Coronary artery (tissue), 2 donors: ENCODE data around the gene INPP5D.
A peak's percentile ranks its signal among the peaks of the same experiment; 100 is the strongest.

Experiments used
- DNase-seq: peaks from one replicate; pipeline ENCODE4 v3.0.0-alpha.2; 2017; ENCODE audit warnings: low spot score
- H3K27ac ChIP-seq, 2 donors: fragments of 200-600 bp; sonication (generic); one replicate each; pipeline ENCODE4 v1.5.1; 2016 to 2019
- H3K4me3 ChIP-seq: fragments of 200-600 bp; sonication (generic); 2 replicates; pipeline ENCODE4 v1.5.1; 2016; ENCODE audit warnings: mild to moderate bottlenecking, moderate library complexity
- CTCF ChIP-seq: fragments of 200-600 bp; sonication (generic); IDR thresholded peaks from one replicate; pipeline ENCODE4 v1.5.1; 2019; ENCODE audit warnings: antibody characterized with exemption

The INPP5D gene

GRCh38 chr2:233065954-233066470 is 5.9 kb downstream of the INPP5D start:
- H3K27ac ChIP-seq: no peak overlapping the region
- DNase-seq: peak; percentile 47
- H3K4me3 ChIP-seq: no peak overlapping the region
- TF ChIP-seq CTCF: no peak

DNA sequence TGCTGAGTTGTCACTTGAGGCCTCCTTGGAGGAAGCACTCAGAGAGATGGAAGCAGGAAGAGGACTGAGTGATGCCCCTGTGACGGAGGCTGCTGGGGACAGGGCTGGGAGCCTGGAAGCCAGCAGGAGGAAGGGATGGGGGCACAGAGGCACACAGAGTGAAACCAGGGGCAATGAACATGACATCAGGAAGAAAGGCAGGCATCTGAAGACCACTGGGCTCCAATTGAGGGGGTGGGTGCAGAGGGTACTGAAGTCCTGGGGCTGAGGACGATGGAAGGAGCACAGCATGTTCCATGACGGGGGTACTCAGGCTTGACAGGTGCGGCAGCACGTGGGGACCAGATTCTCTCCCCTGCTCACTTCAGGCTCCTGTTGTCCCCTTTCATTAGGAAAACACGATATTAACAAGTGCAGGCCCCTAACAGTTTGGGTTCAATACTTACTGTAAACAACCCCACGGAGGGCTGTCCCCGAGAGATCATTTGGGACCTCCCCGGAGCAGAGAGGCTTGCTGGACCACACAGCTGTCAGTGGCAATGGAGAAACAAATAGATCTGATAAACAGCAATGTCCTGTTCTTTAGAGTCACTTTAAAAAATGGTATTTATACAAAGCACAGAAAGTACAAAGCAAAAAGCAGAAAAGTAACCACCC is 8.7 kb downstream of the INPP5D start:
- Histone ChIP-seq H3K27ac (no peak overlapping the region), H3K4me3 (no peak overlapping the region)
- TF ChIP-seq CTCF: no peak
- peak; percentile 41 for DNase-seq

DNA sequence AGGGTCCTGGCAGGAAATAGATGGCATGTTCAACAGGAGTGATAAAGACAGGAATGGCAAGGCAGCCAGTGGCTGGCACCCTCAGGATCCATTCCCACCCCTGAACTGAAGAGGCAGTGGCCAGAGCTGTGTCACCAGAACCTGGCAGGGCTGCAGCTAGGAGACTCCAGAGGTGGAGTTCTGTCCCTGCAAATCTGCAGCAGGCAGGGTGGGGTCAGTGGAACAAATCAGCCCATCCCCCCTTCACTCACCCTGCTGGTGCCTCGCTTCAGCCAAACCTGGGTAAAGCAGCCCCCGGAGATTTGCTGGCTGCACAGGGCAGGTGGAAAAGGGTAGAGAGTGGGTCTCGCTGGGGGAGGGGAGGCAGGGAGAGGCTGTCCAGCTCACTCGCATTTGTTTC is 12.7 kb downstream of the INPP5D start:
- H3K4me3 ChIP-seq: no peak overlapping the region
- peak; percentile 53 for DNase-seq
- H3K27ac ChIP-seq: no peak overlapping the region
- TF ChIP-seq CTCF: no peak

DNA sequence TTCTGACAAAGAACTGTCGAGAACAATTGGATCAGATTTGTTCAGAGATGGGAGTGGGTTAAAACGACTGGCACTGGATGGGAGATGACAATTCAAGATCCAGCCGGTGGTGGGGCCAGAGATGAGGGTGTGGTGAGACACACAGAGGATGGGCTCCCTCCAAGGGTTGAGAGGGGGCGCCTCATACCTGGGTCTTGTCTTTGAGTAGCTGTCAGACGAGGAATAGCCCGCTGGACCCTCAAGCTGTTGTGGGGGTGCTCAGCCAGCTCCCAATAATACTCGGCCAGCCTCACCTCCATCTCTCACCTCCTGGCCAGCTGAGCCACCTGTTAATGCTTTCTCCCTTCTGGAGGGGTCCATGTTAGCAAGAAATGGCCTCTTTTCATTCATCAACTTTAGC is 14.0 kb downstream of the INPP5D start:
- Histone ChIP-seq H3K27ac (no peak overlapping the region), H3K4me3 (no peak overlapping the region)
- no peak for TF ChIP-seq CTCF
- DNase-seq: peak; percentile 47

DNA sequence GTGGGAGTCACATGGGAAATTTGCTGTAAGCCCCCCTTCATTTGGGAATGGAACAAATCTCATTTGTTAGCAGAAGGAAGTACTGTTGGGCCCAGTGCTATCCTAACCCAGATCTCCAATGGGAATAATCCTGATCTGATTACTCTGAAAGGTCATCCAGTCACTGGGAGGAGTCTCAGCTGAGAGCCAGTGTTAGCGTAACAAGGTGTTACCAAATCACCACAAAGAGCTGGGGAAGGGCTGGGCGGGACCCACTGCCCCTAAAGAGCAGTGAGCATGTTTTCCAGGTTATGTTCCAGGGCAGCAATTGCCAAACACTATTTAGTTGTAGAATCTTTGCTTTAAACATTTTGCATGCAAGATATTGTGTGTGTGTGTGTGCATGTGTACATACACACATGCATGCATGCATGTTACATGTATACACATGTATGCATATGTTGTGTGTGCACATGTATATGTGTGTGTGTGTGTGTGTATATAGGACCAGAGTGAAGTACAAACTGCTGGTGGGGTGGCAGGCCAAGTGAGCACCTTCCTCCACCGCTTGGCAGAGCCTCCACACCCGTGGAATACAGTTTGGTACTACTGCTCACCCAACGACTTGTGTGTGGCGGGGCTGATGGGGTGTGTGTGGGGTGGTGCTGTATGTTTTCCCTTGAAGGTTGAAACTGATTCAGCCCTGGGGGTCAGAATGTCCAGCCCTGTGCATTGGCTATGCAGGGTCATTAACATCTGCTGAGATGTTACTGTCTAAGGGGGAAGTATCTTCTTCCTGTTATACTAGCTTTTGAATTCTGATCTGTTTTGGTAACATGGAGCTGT is 15.2 kb downstream of the INPP5D start:
- no peak for TF ChIP-seq CTCF
- peak; percentile 56 for DNase-seq
- Histone ChIP-seq H3K4me3 (no peak overlapping the region), H3K27ac (peak overlapping the region in 1 of 2 donors; percentile 60)

GRCh38 chr2:233075966-233076339 is 15.8 kb downstream of the INPP5D start:
- H3K27ac ChIP-seq: peak overlapping the region in 1 of 2 donors; percentile 60
- DNase-seq: peak; percentile 24
- no peak overlapping the region for H3K4me3 ChIP-seq
- TF ChIP-seq CTCF: no peak
